GM19467 (cell line): Measurements from ENCODE around the gene SYAP1.
"Not testable (repeated sequence)": the region's sequence is repeated elsewhere in the genome, so short reads cannot be mapped to it uniquely, and the experiment has no call there.

ENCODE experiments used
- ATAC-seq: cut with Tn5 transposase; IDR thresholded peaks from one replicate; pipeline ENCODE4 v1.9.1; 2021; ENCODE audit warnings: mild to moderate bottlenecking, moderate library complexity; ENCODE audit not compliant: unreplicated experiment

SYAP1 gene

GRCh38 chrX:16778545-16778944 lies 59.1 kb downstream of the SYAP1 start:
- no peak for ATAC-seq

GRCh38 chrX:16778993-16779392 lies 59.6 kb downstream of the SYAP1 start:
- no peak for ATAC-seq

GRCh38 chrX:16779815-16780214 lies 60.4 kb downstream of the SYAP1 start:
- not testable (repeated sequence) for ATAC-seq

GRCh38 chrX:16783452-16783851 lies 64.0 kb downstream of the SYAP1 start:
- no peak for ATAC-seq

GRCh38 chrX:16784440-16784839 lies 65.0 kb downstream of the SYAP1 start:
- not testable (repeated sequence) for ATAC-seq

- ATAC-seq = no peak
Measured at GRCh38 chrX:16785247-16786138, 66.1 kb downstream of the SYAP1 start.

GRCh38 chrX:16786139-16786790 lies 66.9 kb downstream of the SYAP1 start, which contains the start of gene TXLNG:
Gene TXLNG (plus strand): TSS chrX:16786466. CDS start chrX:16786488, 22 bp downstream.
- ATAC-seq = peak; percentile 99

- no peak for ATAC-seq
Measured at GRCh38 chrX:16786791-16787735, 67.7 kb downstream of the SYAP1 start.

GRCh38 chrX:16788477-16788876 lies 69.1 kb downstream of the SYAP1 start:
- no peak for ATAC-seq

- no peak for ATAC-seq
Measured at GRCh38 chrX:16796298-16796697, 76.9 kb downstream of the SYAP1 start.

GRCh38 chrX:16797358-16797757 lies 77.9 kb downstream of the SYAP1 start:
- ATAC-seq = no peak

GRCh38 chrX:16797841-16798240 lies 78.4 kb downstream of the SYAP1 start:
- ATAC-seq = no peak

GRCh38 chrX:16804923-16805464 lies 85.6 kb downstream of the SYAP1 start:
- no peak for ATAC-seq

- ATAC-seq = no peak
Measured at GRCh38 chrX:16807548-16807947, 88.1 kb downstream of the SYAP1 start.

GRCh38 chrX:16807976-16808542 lies 88.6 kb downstream of the SYAP1 start:
- ATAC-seq = no peak

- ATAC-seq = no peak
Measured at GRCh38 chrX:16814597-16814996, 95.2 kb downstream of the SYAP1 start.
